ENCODE measurements around the gene RAB20. TPM values are rescaled to one million over a fixed set of nuclear protein-coding genes. Genes with fewer than 3 reads are reported as not detected.

The RAB20 gene
- total RNA-seq, 1 experiment from 2014 or later: 14.3 TPM

DNA sequence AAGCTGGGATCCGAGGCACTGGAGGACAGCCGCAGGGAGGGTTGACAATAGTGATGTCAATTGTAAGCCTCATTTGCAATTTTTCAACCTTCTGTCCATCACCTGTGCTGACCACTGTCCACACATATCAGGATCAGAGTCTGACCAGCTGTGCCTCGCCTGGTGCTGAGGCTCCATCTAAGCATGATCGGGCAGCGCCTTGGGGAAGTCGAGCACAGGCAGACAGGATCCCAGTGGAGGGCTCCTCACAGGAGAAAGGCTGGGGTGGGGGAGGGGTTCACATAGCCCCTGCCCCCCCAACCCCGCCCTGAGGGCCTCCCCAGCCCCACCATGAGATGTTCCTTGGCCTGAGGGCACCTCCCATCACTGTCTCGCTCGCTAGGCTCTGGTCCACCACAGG, 60.3 kb downstream of the RAB20 start:
- peaks cover 71% of the 10 kb centered on the region for H3K36me3 Mint-ChIP-seq
- CTCF ChIA-PET: interaction anchor here (1.1 kb wide), 1 partner anchor 45 kb away, joined by 6 read pairs; no protein-coding TSS in a partner anchor
- no peak for ATAC-seq
- POLR2A ChIA-PET: no interaction called here
- TF ChIP-seq ZNF416 (CRISPR knock-in tag; IDR thresholded peaks at IDR 0.05) (no peak), AFF4 (CRISPR knock-in tag; IDR thresholded peaks at IDR 0.05; ENCODE audit: borderline replicate concordance) (no peak), CBFB (CRISPR knock-in tag; IDR thresholded peaks at IDR 0.05; ENCODE audit: low read depth) (no peak), EMX1 (CRISPR knock-in tag; IDR thresholded peaks at IDR 0.05) (no peak), USF2 (CRISPR knock-in tag; IDR thresholded peaks at IDR 0.05) (no peak), TEAD1 (CRISPR knock-in tag; IDR thresholded peaks at IDR 0.05) (no peak), ZNF671 (CRISPR knock-in tag; IDR thresholded peaks at IDR 0.05) (no peak)
- TF ChIP-seq, protein P1, sequence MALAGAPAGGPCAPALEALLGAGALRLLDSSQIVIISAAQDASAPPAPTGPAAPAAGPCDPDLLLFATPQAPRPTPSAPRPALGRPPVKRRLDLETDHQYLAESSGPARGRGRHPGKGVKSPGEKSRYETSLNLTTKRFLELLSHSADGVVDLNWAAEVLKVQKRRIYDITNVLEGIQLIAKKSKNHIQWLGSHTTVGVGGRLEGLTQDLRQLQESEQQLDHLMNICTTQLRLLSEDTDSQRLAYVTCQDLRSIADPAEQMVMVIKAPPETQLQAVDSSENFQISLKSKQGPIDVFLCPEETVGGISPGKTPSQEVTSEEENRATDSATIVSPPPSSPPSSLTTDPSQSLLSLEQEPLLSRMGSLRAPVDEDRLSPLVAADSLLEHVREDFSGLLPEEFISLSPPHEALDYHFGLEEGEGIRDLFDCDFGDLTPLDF (CRISPR knock-in tag; IDR thresholded peaks at IDR 0.05): no peak
- TF ChIP-seq, protein P2, sequence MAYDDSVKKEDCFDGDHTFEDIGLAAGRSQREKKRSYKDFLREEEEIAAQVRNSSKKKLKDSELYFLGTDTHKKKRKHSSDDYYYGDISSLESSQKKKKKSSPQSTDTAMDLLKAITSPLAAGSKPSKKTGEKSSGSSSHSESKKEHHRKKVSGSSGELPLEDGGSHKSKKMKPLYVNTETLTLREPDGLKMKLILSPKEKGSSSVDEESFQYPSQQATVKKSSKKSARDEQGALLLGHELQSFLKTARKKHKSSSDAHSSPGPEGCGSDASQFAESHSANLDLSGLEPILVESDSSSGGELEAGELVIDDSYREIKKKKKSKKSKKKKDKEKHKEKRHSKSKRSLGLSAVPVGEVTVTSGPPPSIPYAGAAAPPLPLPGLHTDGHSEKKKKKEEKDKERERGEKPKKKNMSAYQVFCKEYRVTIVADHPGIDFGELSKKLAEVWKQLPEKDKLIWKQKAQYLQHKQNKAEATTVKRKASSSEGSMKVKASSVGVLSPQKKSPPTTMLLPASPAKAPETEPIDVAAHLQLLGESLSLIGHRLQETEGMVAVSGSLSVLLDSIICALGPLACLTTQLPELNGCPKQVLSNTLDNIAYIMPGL (CRISPR knock-in tag; IDR thresholded peaks at IDR 0.05): no peak
- TF ChIP-seq, protein P3, sequence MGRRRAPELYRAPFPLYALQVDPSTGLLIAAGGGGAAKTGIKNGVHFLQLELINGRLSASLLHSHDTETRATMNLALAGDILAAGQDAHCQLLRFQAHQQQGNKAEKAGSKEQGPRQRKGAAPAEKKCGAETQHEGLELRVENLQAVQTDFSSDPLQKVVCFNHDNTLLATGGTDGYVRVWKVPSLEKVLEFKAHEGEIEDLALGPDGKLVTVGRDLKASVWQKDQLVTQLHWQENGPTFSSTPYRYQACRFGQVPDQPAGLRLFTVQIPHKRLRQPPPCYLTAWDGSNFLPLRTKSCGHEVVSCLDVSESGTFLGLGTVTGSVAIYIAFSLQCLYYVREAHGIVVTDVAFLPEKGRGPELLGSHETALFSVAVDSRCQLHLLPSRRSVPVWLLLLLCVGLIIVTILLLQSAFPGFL (CRISPR knock-in tag; IDR thresholded peaks at IDR 0.05; ENCODE audit: borderline replicate concordance): no peak
- TF ChIP-seq, protein P4, sequence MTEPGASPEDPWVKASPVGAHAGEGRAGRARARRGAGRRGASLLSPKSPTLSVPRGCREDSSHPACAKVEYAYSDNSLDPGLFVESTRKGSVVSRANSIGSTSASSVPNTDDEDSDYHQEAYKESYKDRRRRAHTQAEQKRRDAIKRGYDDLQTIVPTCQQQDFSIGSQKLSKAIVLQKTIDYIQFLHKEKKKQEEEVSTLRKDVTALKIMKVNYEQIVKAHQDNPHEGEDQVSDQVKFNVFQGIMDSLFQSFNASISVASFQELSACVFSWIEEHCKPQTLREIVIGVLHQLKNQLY (CRISPR knock-in tag; IDR thresholded peaks at IDR 0.05): no peak
- H3K4me3 Mint-ChIP-seq: no peak overlapping the region
- H3K9me3 Mint-ChIP-seq: peaks cover 5% of the 10 kb centered on the region
- no peak overlapping the region for H3K27ac Mint-ChIP-seq
- no peaks in the 10 kb centered on the region for H3K4me1 Mint-ChIP-seq
- H3K27me3 Mint-ChIP-seq (ENCODE audit: low read depth): no peaks in the 10 kb centered on the region; the same call in 1 of the 2 replicates
- DNase-seq (ENCODE audit: low spot score): no peak

DNA sequence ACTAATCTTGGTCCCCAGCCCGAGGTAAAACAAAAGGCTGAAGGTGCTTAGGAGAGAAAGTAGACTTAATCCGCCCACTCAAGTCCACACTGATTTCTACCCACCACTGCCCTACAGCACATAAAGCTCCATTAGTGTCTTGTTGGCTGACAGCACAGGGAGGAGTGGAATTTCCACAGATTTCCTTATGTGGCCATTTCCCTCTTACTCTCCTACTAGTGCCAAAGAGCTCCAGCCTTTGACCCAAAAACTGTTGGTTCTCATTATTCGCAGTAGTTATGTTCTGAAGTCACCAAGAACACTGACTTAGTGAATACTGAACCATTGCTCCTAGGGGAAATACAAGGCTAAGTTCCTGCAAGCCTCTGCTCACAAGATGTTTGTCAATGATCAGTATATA, 61.2 kb downstream of the RAB20 start:
- Mint-ChIP-seq H3K4me3 (no peak overlapping the region), H3K27ac (peak overlapping the region; percentile 50), H3K4me1 (no peaks in the 10 kb centered on the region), H3K36me3 (peaks cover 77% of the 10 kb centered on the region), H3K27me3 (ENCODE audit: low read depth) (no peaks in the 10 kb centered on the region; the same call in 1 of the 2 replicates), H3K9me3 (peaks cover 5% of the 10 kb centered on the region)
- DNase-seq (ENCODE audit: low spot score) (no peak), ATAC-seq (no peak)
- TF ChIP-seq NR1H2 (CRISPR knock-in tag; IDR thresholded peaks at IDR 0.05): no peak
- TF ChIP-seq RORB (CRISPR knock-in tag; IDR thresholded peaks at IDR 0.05): no peak
- TF ChIP-seq NFATC4 (CRISPR knock-in tag; IDR thresholded peaks at IDR 0.05): no peak
- ChIA-PET POLR2A (no interaction called here), CTCF (interaction anchor here (1.1 kb wide), 1 partner anchor 44 kb away, joined by 6 read pairs; no protein-coding TSS in a partner anchor)
